ES-I3 (cell line): ENCODE results near the gene D2HGDH.
A peak's percentile ranks its signal among the peaks of the same experiment; 100 is the strongest.
"Not testable (repeated sequence)": the region's sequence is repeated elsewhere in the genome, so short reads cannot be mapped to it uniquely, and the experiment has no call there.

Source experiments
- H3K36me3 ChIP-seq: 2 replicates; pipeline ENCODE4 v1.6.1; 2013; ENCODE audit warnings: mild to moderate bottlenecking, low read length, control low read depth, moderate library complexity; ENCODE audit not compliant: insufficient read depth
- H3K4me1 ChIP-seq: 2 replicates; pipeline ENCODE4 v1.6.1; 2013; ENCODE audit warnings: mild to moderate bottlenecking, control low read depth, low read length; ENCODE audit not compliant: insufficient read depth
- H3K9ac ChIP-seq: 2 replicates; pipeline ENCODE4 v1.6.1; 2013; ENCODE audit warnings: low read depth, mild to moderate bottlenecking, low read length, moderate library complexity
- H3K9me3 ChIP-seq: 2 replicates; pipeline ENCODE4 v1.6.1; 2013; ENCODE audit warnings: mild to moderate bottlenecking, low read length, moderate library complexity; ENCODE audit not compliant: control insufficient read depth, insufficient read depth

Gene D2HGDH

DNA sequence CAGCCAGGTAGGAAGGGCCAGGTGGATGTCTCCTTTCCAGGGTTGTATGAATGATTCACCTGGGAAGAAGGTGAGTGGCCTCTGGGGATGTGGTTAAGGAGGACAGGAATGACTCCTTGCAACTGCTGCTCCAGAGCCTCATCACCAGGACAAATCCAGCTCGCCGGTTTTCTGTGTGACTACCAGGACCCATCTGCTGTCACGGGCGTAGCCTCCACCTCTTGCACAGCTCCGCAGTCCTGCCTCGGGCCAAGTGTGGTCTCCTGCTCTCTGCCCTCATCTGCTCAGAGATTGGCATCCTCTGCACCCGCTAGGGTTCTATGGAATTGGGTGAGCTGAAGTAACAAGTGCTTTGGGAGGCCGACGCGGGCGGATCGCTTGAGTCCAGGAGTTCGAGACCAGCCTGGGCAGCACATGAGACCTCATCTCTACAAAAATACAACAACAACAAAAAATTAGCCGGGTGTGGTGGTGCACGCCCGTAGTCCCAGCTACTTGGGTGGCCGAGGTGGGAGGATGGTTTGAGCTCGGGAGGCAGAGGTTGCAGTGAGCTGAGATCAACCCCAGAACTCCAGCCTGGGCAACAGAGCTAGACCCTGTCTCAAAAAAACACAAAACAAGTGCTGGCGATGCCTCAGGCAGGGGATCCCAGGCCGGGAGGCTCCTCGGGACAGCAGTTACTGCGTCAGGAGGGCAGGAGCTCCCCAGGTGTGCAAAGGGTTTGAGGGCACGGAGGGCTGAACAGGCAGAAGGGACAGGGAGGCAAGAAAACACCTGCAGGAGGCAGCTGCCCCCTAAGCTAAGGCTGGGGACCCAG is 831 bp upstream of the D2HGDH start:
- no peaks in the 10 kb centered on the region for H3K36me3 ChIP-seq
- no peaks in the 10 kb centered on the region for H3K9me3 ChIP-seq
- no peaks in the 10 kb centered on the region for H3K4me1 ChIP-seq
- peak overlapping the region; percentile 50 for H3K9ac ChIP-seq

DNA sequence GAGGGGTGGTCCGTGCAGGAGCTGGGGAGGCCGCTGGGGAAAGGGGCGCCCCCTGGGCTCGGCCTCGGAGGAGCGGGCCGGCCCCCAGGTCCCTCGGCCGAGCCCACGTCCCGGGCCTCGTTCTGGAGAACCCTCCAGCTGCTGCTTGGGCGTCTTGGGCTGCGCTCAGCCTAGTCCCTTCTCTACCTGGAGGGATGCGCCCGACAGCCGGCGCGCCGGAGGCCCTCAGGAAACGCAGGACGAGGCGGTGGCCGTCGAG is 293 bp upstream of the D2HGDH start:
- Histone ChIP-seq H3K4me1 (no peaks in the 10 kb centered on the region), H3K36me3 (no peaks in the 10 kb centered on the region), H3K9ac (peak overlapping the region; percentile 50), H3K9me3 (no peaks in the 10 kb centered on the region)

DNA sequence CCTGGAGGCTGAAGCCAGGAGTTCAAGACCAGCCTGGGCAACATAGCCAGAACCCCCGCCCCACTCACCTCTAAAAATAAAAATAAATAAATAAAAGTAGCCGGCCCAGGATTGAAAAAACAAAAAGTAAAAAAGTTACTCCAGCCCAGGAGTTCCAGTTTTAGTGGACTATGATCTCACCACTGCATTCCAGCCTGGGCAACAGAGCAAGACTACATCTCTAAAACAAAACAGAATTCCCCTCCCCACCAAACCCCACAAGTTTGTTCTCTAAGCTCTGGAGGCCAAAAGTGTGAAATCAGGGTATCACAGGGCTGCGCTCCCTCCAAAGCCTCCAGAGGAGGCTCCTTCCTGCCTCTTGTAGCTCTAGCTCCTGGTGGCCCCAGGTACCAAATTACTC is 1.7 kb downstream of the D2HGDH start:
- no peak overlapping the region for H3K9ac ChIP-seq
- no peaks in the 10 kb centered on the region for H3K36me3 ChIP-seq
- no peaks in the 10 kb centered on the region for H3K4me1 ChIP-seq
- no peaks in the 10 kb centered on the region for H3K9me3 ChIP-seq

DNA sequence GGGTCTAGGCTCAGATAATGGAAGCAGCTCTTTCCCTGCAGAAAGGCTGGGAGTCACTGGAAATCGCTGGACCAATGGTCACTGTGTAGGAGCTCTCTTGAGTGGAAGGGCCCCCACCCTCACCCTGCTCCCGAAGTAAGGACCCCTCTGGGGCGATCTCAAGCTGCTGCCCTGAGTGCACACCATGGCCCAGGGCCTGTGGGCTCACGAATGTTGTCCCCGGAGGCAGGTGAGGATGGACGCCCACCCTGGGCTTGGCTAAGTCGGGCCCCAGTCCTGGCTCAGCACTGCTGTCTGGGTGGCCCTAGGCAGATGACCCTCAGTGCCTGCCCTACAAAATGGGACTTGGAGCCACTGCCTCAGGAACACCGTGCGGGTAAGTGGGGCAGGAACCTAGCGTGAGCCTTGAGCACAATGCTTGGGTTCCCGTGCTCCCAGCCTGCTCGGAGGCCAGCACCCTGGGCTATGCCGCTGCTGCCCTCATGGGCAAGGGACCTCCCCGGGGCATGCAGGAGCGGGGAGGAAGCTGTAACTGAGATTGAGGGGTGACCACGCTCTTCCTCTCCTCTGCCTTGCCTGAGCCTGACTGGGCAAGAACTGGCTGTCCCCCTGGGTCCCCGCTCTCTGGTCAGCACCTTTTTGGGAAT is 3.7 kb downstream of the D2HGDH start:
- no peaks in the 10 kb centered on the region for H3K4me1 ChIP-seq
- no peak overlapping the region for H3K9ac ChIP-seq
- H3K9me3 ChIP-seq, result no peaks in the 10 kb centered on the region
- H3K36me3 ChIP-seq, result no peaks in the 10 kb centered on the region

DNA sequence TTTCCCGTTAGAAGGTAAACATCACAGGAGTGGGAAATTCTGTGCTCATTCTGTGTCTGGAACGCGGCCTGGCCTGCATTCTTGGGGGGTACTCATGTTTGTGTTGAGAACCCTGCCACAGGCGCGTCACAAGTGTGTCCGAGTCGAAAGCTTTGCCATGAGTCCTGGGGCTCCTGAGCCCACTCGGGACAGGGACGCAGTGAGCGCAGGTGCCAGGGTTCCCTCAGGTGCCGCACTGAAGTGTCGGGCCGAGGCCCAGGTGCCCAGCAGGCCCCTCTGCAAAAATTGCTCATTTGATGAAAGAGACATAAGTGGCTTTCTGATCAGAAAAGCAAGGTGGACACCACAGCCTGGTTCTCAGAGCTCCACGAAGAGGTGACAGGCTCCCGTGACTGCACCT is 4.7 kb downstream of the D2HGDH start:
- Histone ChIP-seq H3K9ac (no peak overlapping the region), H3K36me3 (no peaks in the 10 kb centered on the region), H3K4me1 (no peaks in the 10 kb centered on the region), H3K9me3 (no peaks in the 10 kb centered on the region)

DNA sequence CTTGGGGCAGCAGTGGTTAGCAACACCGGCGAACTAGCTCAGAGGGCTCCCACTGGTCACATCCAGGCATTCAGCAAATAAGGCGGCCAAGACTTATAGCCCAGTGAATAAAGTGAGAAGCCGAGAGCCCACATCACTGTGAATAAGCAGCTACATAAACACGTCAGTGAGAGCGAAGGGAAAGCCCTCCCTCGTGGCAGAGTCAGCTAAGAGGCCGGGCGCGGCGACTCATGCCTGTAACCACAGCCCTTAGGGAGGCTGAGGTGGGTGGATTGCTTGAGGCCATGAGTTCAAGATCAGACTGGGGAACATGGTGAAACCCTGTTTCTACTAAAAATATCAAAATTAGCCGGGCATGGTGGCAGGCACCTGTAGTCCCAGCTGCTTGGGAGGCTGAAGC is 5.2 kb downstream of the D2HGDH start:
- Histone ChIP-seq H3K36me3 (no peaks in the 10 kb centered on the region), H3K4me1 (no peaks in the 10 kb centered on the region), H3K9ac (no peak overlapping the region), H3K9me3 (no peaks in the 10 kb centered on the region)

DNA sequence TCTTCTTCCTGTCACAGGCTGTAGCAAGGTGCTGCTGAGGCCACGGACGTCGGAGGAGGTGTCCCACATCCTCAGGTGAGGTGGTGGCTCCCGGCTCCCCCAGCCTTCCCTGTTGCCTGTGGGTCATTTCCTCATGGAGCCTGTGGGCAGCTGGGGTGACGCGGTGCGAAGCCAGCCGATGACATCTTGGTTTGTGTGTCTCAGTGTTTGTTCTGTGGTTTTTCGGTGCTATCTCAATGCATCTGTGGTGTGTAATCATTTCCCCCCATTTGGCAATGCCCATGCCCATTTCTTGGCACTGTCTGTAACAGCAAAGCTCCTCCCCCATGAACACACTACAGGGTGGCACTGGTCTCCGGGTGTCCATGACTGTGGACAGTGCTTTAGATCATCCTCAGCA is 6.6 kb downstream of the D2HGDH start:
- Histone ChIP-seq H3K9me3 (peaks cover 6% of the 10 kb centered on the region; the same call in 1 of the 2 replicates), H3K9ac (no peak overlapping the region), H3K4me1 (no peaks in the 10 kb centered on the region), H3K36me3 (no peaks in the 10 kb centered on the region; the same call in 1 of the 2 replicates)

DNA sequence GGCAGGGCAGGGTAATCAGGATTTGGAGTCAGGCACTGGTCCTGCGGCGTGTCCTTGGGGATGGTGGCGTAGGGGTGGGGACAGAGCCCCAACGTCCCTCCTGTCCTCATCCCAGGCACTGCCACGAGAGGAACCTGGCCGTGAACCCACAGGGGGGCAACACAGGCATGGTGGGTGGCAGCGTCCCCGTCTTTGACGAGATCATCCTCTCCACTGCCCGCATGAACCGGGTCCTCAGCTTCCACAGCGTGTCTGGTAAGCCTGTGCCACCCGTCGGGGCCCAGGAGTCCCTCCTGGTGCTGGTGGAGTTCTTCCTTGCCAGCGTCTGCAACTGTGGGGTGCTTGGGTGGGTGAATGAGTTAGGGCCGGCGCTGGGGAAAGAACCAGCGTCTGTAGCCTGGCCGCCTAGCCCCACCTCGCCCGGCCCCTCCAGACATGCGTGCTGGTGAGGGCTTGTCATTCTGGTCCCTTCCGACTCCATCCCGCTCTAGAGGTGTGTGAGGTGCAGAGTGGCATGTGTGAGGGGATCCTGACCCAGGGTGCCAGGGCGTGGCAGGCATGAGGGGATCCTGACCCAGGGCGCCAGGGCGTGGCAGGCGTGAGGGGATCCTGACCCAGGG is 8.0 kb downstream of the D2HGDH start:
- peaks cover 7% of the 10 kb centered on the region; the same call in 1 of the 2 replicates for H3K9me3 ChIP-seq
- no peaks in the 10 kb centered on the region for H3K4me1 ChIP-seq
- H3K9ac ChIP-seq, result no peak overlapping the region
- H3K36me3 ChIP-seq, result no peaks in the 10 kb centered on the region; the same call in 1 of the 2 replicates

DNA sequence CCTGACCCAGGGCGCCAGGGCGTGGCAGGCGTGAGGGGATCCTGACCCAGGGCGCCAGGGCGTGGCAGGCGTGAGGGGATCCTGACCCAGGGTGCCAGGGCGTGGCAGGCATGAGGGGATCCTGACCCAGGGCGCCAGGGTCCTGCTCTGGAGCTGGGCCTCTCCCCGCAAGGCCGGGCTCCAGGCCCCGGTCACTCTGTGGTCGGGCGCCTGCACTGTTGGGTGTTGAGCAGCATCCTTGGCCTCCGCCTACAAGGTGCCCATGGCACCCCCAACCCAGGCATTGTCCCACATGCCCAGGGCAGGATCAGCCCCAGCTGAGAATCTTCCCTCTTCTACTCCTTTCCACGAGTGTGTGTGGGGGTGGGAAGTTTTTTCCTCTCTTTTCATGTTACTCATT is 8.6 kb downstream of the D2HGDH start:
- H3K9ac ChIP-seq, H3K9me3 ChIP-seq, H3K36me3 ChIP-seq, H3K4me1 ChIP-seq: not testable (repeated sequence)

DNA sequence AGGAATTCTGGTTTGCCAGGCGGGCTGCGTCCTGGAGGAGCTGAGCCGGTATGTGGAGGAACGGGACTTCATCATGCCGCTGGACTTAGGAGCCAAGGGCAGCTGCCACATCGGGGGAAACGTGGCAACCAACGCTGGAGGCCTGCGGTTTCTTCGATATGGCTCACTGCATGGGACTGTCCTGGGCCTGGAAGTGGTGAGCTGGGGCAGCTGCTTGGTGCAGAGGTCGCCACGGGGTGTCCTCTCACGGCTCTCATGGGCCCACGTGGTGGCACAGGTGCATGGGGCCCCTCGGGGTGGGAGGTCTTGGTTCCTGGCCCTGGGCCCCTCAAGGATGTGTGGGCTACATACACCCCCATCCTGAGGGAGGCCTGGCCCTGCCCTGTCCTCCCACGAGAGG is 9.2 kb downstream of the D2HGDH start:
- no peak overlapping the region for H3K9ac ChIP-seq
- peaks cover 7% of the 10 kb centered on the region; the same call in 1 of the 2 replicates for H3K9me3 ChIP-seq
- H3K36me3 ChIP-seq, result no peaks in the 10 kb centered on the region; the same call in 1 of the 2 replicates
- no peaks in the 10 kb centered on the region for H3K4me1 ChIP-seq

DNA sequence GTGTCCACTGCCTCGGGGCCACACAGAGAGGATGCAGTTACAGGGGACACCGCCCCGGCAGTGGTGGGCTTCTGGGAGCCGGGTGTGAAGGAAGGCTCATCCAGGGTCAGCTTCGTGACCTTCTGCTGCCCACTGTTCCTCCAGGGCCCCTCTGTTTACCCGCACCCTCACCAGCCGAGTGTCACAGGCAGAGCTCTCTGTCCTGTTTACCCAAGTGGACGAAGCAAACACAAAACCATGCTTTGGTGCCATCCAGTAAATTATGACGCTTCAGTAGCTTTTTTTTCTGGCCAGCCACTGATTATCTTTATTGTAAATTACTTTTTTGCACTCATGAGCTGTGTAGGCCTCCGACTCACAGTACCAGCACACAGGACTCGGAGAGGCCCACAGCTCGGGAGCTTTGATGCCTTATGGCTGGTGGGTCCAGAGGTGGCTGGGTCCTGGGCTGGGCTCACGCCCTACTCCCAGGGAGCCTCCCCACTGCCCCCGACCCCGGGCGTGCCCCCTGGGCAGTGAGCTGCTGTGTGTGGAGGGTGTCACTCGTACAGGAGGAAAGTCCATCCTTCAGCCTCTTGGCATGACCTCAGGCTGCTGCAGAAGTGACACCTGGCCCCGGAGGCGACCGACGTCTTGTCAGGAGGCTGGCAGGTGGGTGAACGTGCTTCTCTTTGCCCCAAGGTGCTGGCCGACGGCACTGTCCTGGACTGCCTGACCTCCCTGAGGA is 9.8 kb downstream of the D2HGDH start:
- Histone ChIP-seq H3K36me3 (no peaks in the 10 kb centered on the region; the same call in 1 of the 2 replicates), H3K9ac (no peak overlapping the region), H3K9me3 (peaks cover 7% of the 10 kb centered on the region; the same call in 1 of the 2 replicates), H3K4me1 (no peaks in the 10 kb centered on the region)

DNA sequence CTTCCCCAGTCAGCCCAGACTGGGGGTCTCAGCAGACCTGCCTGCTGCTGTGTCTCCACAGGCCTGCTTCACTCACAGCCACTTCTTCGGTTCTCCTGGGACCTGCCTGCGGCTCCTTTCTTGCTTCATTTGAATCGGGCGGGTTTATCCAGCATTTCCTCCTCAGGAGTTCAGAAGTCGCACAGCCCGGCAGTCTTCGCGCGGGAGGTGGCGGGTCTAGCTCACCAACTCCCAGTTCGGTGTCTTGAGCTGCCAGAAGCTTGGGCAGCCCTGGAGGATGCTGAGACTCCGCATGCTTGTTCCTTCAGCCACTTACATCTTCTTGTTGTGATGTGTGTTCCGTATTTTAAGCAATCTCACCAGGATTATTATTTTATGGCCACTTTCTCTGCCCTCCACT is 10.8 kb downstream of the D2HGDH start:
- H3K4me1 ChIP-seq, result no peaks in the 10 kb centered on the region
- no peak overlapping the region for H3K9ac ChIP-seq
- H3K9me3 ChIP-seq, result peaks cover 7% of the 10 kb centered on the region; the same call in 1 of the 2 replicates
- no peaks in the 10 kb centered on the region; the same call in 1 of the 2 replicates for H3K36me3 ChIP-seq

DNA sequence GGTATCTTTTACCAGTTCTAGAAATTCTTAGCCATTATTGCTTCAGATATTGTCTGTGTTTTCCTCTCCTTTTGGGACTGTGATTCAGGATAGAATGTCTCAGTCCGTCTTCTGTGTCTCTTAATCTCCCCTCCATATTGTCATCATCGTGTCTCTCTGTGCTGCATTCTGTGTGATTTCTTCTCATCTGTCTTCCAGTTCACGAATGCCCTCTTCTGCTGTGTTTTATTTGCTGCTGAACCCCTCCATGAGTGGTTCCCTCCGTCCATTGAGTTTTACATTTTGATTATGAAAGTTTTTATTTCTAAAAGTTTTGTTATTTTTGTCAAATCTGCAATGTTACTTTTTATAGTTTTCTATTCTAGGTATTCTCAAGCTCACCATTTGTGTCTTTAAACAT is 11.7 kb downstream of the D2HGDH start:
- Histone ChIP-seq H3K9ac (no peak overlapping the region), H3K4me1 (no peaks in the 10 kb centered on the region), H3K36me3 (no peaks in the 10 kb centered on the region; the same call in 1 of the 2 replicates), H3K9me3 (peaks cover 7% of the 10 kb centered on the region; the same call in 1 of the 2 replicates)

DNA sequence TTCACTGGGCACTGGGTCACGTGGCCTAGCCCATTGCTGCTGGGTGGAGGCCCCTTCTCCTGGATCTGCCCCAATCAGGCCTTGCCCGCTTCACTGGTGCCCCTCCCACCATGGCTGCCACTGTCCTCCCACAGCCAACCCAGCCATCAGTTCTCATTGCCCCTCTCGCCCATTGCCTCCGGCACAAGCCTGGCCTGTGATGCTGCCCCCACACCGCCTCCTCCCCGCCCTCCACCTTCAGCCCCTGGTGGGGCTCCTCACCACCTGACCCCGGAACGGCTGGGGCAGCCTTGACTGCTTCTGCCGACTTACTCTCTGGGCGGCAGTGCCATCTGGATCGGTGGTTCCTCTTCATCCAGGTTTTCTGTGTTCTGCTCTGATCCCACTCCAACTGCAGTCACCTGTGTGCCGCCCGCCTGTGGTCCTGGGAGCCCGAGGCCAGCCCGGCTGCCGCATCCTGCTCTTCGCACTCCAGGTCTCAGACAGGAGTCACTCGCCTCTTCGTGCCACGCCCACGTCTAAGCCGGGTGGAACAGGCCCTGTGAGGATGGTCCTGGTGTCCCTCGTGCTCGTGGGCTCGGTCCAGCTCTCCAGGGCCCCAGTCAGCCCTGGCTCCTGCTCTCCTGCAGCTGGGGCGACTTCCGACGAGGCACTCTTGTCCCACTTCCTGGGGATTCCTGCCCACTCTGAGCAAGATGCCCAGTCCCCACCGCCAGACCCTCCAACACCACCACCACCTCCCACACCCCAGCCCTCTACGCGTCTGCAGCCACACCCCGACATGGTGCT is 14.2 kb downstream of the D2HGDH start:
- H3K9ac ChIP-seq, result no peak overlapping the region
- H3K9me3 ChIP-seq, result peaks cover 7% of the 10 kb centered on the region; the same call in 1 of the 2 replicates
- H3K36me3 ChIP-seq, result no peaks in the 10 kb centered on the region; the same call in 1 of the 2 replicates
- H3K4me1 ChIP-seq, result no peaks in the 10 kb centered on the region
